ENCODE measurements around the gene TBX4.
A peak's percentile ranks its signal among the peaks of the same experiment; 100 is the strongest.

Gene TBX4

GRCh38 chr17:61413661-61414126 lies 38.5 kb upstream of the TBX4 start:
- DNase-seq (ENCODE audit: low spot score): no peak
- no peak for TF ChIP-seq CTCF (IDR thresholded peaks at IDR 0.05; ENCODE audit: extremely low read depth, insufficient read depth, missing control alignments)
- in situ Hi-C loops (cut with MboI; ENCODE audit: low pct_unique_long_range_greater_than_20kb, low sequenced_read_pairs, unreplicated experiment): loop anchor here (25.0 kb wide), 1 partner anchor 424 kb away; no protein-coding TSS in a partner anchor

- in situ Hi-C loops (cut with MboI; ENCODE audit: low pct_unique_long_range_greater_than_20kb, low sequenced_read_pairs, unreplicated experiment): loop anchor here (25.0 kb wide), 1 partner anchor 423 kb away; no protein-coding TSS in a partner anchor
- TF ChIP-seq CTCF (IDR thresholded peaks at IDR 0.05; ENCODE audit: extremely low read depth, insufficient read depth, missing control alignments): no peak
These were observed 37.9 kb upstream of the TBX4 start for GRCh38 chr17:61414141-61414935.

DNA sequence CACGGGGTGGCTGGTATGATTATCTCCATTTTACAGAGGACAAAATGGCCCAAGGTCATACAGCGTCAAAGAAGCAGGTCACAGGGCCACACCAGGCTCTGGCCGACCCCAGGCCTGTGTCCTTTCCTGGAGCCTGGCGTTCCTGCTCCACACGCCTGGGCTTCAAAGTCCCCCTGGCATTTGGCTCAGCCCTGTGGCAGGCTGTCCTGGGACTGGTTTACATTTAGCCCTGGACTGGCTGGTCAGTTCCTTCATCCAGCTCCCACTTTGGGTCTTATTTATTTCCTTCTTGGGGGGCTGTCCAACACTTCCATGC lies 37.3 kb upstream of the TBX4 start:
- TF ChIP-seq CTCF (IDR thresholded peaks at IDR 0.05; ENCODE audit: extremely low read depth, insufficient read depth, missing control alignments): no peak
- in situ Hi-C loops (cut with MboI; ENCODE audit: low pct_unique_long_range_greater_than_20kb, low sequenced_read_pairs, unreplicated experiment): loop anchor here (25.0 kb wide), 1 partner anchor 422 kb away; no protein-coding TSS in a partner anchor
- DNase-seq (ENCODE audit: low spot score): no peak

More at GRCh38 chr17:61414141-61414935, 37.9 kb upstream of the TBX4 start:
- DNase-seq (ENCODE audit: low spot score): peak; percentile 16

GRCh38 chr17:61415374-61416210 lies 36.6 kb upstream of the TBX4 start:
- peak; percentile 21 for DNase-seq (ENCODE audit: low spot score)
- in situ Hi-C loops (cut with MboI; ENCODE audit: low pct_unique_long_range_greater_than_20kb, low sequenced_read_pairs, unreplicated experiment): loop anchor here (25.0 kb wide), 1 partner anchor 422 kb away; no protein-coding TSS in a partner anchor
- no peak for TF ChIP-seq CTCF (IDR thresholded peaks at IDR 0.05; ENCODE audit: extremely low read depth, insufficient read depth, missing control alignments)

DNA sequence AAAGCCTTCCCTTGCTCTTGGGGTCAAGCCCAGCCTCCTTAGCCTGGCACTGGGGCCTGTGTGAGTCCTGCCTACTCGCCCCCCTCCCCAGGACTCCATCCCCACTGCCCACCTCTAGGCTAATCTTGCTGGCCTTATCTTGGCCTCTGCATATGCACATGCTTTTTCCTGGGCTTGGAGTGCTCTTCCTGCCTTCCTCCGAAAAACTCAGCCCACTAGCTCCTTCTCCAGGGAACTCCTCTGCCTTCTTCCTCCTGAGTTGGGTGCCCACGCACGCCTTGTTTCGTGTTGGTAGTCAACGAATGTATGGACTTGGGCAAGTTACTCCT lies 36.0 kb upstream of the TBX4 start:
- in situ Hi-C loops (cut with MboI; ENCODE audit: low pct_unique_long_range_greater_than_20kb, low sequenced_read_pairs, unreplicated experiment): loop anchor here (25.0 kb wide), 1 partner anchor 421 kb away; no protein-coding TSS in a partner anchor
- no peak for TF ChIP-seq CTCF (IDR thresholded peaks at IDR 0.05; ENCODE audit: extremely low read depth, insufficient read depth, missing control alignments)
- DNase-seq (ENCODE audit: low spot score): no peak

DNA sequence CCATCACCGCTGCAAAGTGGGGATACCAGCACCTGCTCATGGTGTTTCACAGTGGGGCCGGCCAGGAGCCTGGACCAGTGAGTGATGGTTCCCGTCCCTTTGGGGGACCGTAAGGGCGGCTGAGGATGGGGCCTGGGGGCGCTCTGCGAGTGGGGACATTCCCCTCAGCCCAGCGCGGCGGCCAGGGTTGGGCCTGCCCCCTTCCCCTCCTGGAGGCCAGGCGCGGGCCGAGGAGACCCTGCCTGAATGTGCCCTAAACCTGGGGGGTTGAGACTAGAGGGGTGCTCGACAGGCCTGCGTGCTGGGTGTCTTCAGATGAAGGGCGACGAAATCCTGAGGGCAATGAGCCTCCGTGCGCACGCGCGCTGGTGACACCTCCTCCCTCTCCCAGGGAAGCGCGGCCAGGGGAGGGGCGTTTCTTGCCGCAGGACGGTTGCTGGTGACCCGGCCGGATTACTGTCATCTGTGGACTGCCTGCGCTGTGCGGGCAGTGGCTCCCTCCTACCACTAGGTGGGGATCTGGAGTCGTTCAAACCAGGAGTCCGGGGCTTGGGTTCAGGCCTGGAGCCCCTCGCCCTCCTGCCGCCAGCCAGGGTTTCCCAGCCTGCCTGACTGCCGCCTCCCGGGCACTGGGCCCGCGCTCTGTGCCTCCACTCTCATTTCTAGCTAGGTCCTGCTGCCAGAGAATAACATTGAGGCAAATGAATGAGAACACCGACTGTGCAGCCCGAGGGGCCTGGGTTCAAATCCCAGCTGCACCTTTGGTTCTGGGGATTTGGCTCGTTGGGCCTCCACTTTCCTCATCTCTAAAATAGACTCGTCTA lies 35.5 kb upstream of the TBX4 start:
- in situ Hi-C loops (cut with MboI; ENCODE audit: low pct_unique_long_range_greater_than_20kb, low sequenced_read_pairs, unreplicated experiment): loop anchor here (25.0 kb wide), 1 partner anchor 421 kb away; no protein-coding TSS in a partner anchor
- DNase-seq (ENCODE audit: low spot score): peak; percentile 87
- TF ChIP-seq CTCF (IDR thresholded peaks at IDR 0.05; ENCODE audit: extremely low read depth, insufficient read depth, missing control alignments): peak; percentile 93
